ENCODE measurements around the gene PDE3A.

The PDE3A gene

DNA sequence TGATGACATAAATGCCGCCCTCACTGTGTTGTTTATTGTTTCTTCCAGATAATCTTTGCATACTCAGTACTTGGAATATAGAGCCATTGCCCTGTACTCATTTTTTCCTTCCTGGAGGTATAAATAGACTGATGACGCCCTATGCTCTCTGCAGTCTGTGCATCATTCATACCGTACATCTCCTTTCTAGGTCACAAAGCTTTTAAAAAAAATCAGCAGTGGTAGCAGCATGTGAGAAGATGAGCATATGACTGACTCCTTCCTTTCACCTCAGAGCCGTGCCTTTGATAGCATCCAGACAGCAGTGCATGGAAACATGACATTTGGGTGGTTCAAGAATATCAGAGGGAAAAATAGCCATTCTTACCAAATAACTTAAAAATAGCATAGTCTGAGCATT lies 77.3 kb downstream of the PDE3A start:
- Mint-ChIP-seq H3K9me3 (peaks cover 3% of the 10 kb centered on the region), H3K4me1 (no peaks in the 10 kb centered on the region), H3K4me3 (no peak overlapping the region), H3K27me3 (no peaks in the 10 kb centered on the region), H3K27ac (no peak overlapping the region), H3K36me3 (no peaks in the 10 kb centered on the region)
- DNase-seq (ENCODE audit: low spot score in 2 of 2) (no peak), ATAC-seq (ENCODE audit: low read depth) (no peak)

DNA sequence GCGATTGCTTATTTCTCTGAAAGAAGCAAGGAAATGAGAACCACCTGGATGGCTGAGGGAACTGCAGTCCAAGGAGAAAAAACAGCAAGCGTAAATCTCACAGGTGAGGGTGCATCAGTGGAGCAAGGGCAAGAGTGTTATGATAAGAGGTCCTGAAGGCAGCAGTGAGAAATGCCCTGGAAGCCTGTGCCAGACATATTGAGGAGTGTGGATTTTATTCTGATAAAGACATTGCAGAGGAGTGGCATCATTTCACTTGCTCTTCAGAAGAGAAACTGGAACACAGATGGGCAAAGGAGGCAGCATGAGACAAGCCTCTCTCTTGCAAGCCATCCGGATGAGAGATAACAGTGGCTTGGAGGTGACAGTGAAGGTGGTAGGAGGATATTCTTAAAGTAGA lies 78.5 kb downstream of the PDE3A start:
- Mint-ChIP-seq H3K36me3 (no peaks in the 10 kb centered on the region), H3K27me3 (no peaks in the 10 kb centered on the region), H3K9me3 (peaks cover 2% of the 10 kb centered on the region), H3K27ac (no peak overlapping the region), H3K4me1 (no peaks in the 10 kb centered on the region), H3K4me3 (no peak overlapping the region)
- DNase-seq (ENCODE audit: low spot score in 2 of 2) (no peak), ATAC-seq (ENCODE audit: low read depth) (no peak)

DNA sequence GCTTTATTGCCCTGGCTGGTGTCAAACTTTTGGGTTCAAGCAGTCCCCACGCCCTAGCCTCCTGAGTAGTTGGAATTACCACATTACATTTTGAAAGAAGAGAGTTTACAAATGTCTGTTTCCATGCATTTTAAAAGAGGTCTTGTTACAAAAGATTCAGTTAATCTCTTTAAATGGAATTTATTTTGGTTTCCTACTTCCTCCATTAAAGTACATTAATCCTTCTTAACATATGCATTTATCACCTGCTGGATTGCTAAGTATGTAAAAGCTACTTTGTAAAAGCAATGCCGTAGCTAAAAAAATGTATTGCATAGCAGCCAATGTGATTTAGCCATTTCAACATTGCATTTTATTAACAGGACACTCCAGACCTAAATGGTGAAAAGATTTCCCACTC lies 80.4 kb downstream of the PDE3A start:
- no peaks in the 10 kb centered on the region for H3K27me3 Mint-ChIP-seq
- ATAC-seq (ENCODE audit: low read depth) (no peak), DNase-seq (ENCODE audit: low spot score in 2 of 2) (no peak)
- H3K27ac Mint-ChIP-seq: no peak overlapping the region
- no peaks in the 10 kb centered on the region for H3K36me3 Mint-ChIP-seq
- H3K4me3 Mint-ChIP-seq: no peak overlapping the region
- no peaks in the 10 kb centered on the region for H3K4me1 Mint-ChIP-seq
- peaks cover 5% of the 10 kb centered on the region for H3K9me3 Mint-ChIP-seq

DNA sequence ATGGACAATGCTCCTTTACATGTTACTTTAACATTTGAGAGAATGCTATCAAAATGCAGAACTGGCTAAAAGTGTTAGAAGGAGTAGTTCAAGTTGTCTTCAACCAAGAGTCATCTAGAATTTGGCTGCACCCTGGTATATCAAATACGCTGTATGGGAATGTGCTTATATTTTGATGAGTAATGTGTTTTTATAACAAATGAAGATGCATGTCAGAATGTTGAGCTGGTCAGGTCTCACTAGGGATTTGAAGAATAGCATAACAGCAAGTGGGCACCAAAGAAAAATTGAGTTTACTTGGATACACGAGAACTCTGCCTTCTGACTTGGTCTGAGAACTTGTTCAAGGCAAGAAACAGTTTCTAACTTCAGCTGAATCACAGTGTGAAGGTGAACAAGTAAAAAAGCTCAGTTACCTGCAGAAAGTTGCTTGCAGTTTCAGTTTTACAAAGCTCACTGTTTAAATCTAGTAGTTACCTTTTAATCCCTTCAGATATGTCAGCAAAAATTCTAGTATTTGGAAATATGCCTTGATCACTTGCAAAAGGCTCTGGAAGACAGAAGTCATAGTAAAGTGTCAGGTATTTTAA lies 82.3 kb downstream of the PDE3A start:
- DNase-seq (ENCODE audit: low spot score in 2 of 2): no peak
- peaks cover 10% of the 10 kb centered on the region for H3K9me3 Mint-ChIP-seq
- no peak for ATAC-seq (ENCODE audit: low read depth)
- H3K27me3 Mint-ChIP-seq: no peaks in the 10 kb centered on the region
- no peaks in the 10 kb centered on the region for H3K36me3 Mint-ChIP-seq
- H3K27ac Mint-ChIP-seq: no peak overlapping the region
- H3K4me1 Mint-ChIP-seq: no peaks in the 10 kb centered on the region
- H3K4me3 Mint-ChIP-seq: no peak overlapping the region

DNA sequence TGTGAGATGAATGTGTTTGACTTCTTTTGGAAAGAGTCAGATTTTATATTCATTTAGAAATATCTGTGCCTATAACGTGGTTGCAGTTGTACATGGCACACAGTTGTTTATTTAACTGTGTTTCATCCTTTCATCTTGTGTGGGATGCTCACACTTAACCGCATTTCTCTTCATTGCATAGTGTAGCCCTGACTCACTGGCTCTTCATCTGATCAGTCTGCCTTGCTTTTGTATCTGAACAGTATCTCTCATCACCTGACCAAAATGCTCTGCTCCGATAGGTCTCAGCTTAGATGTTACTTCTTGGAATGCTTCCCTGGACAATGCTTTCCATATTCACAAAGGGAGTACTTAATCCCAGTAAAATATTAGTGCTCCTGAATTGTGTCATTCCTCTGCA lies 83.4 kb downstream of the PDE3A start:
- Mint-ChIP-seq H3K27me3 (no peaks in the 10 kb centered on the region), H3K27ac (no peak overlapping the region), H3K4me3 (no peak overlapping the region), H3K9me3 (peaks cover 10% of the 10 kb centered on the region), H3K4me1 (no peaks in the 10 kb centered on the region), H3K36me3 (no peaks in the 10 kb centered on the region)
- DNase-seq (ENCODE audit: low spot score in 2 of 2) (no peak), ATAC-seq (ENCODE audit: low read depth) (no peak)

DNA sequence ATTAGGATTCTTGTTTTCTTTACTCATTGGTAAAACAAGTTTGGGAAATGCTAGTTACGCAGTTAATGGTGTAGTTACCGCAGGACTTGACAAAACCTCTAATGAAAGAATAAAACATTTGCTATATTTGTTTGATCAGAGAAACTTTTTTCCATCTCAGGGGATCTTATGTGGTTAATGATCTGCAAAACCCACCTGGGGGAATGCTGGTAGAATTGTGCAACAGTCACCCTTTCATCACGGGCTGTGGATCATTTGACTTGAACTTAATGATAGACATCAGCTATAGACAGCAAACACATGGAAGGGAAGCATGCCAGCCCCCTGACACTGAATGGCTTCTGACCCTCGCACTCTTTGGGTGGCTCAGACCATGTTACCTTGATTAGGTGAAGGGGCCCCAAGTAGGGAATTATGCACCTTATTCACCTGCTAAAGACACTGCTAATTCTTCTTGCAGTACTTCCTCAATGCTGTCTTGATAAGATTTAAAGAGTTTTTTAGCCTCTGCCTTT lies 84.2 kb downstream of the PDE3A start:
- Mint-ChIP-seq H3K27ac (no peak overlapping the region), H3K36me3 (no peaks in the 10 kb centered on the region), H3K4me3 (no peak overlapping the region), H3K4me1 (no peaks in the 10 kb centered on the region), H3K9me3 (peaks cover 10% of the 10 kb centered on the region), H3K27me3 (no peaks in the 10 kb centered on the region)
- no peak for ATAC-seq (ENCODE audit: low read depth)
- DNase-seq (ENCODE audit: low spot score in 2 of 2): no peak

DNA sequence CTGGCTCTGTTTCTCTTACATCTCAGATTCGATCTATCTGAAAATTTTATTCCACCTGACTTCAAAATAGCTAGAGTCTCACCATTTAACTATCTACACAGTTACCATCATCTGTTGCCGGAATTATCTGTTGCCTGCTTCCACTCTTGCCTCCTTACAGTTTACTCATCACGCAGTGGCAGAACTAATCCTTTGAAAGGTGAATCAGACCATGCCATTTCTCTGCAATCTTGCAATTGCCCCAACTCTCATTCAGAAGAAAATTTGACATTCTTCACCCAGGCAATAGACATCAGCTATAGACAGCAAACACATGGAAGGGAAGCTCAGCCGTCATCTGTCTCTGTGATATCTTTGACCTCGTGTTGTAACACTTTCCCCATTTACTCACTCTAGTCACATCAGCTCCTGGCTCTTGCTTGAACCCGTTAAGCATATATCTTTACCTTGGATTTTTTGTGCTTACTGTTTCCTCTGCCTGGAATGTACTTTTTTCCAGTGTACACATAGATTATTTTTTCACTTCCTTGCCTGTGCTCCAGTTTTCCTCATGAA lies 85.5 kb downstream of the PDE3A start:
- Mint-ChIP-seq H3K4me1 (no peaks in the 10 kb centered on the region), H3K36me3 (no peaks in the 10 kb centered on the region), H3K27ac (no peak overlapping the region), H3K9me3 (peaks cover 8% of the 10 kb centered on the region), H3K4me3 (no peak overlapping the region), H3K27me3 (no peaks in the 10 kb centered on the region)
- DNase-seq (ENCODE audit: low spot score in 2 of 2) (no peak), ATAC-seq (ENCODE audit: low read depth) (no peak)

DNA sequence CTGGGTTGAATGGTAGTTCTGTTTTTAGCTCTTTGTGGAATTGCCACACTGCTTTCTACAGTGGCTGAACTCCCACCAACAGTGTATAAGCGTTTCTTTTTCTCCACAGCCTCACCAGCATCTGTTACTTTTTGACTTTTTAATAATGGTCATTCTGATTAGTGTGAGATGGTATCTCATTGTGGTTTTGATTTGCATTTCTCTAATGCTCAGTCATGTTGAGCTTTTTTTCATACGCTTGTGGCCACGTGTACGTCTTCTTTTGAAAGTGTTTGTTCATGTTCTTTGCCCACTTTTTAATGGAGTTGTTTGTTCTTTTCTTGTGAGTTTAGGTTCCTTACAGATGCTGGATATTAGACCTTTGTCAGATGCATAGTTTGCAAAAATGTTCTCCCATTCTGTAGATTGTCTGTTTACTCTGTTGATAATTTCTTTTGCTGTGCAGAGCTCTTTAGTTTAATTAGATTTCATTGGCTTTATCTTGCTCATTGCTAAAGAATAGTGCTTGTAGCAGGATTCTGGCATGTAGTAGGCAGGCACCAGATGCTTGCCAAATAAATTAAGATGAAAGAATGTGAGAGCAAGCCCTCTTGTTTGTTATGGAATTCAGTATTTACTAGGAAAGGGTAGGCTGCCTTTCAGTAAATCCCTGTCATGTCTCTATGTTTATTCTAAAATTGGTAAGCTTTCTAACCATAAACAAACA lies 86.8 kb downstream of the PDE3A start:
- no peaks in the 10 kb centered on the region for H3K36me3 Mint-ChIP-seq
- DNase-seq (ENCODE audit: low spot score in 2 of 2): no peak
- no peaks in the 10 kb centered on the region for H3K27me3 Mint-ChIP-seq
- peaks cover 8% of the 10 kb centered on the region for H3K9me3 Mint-ChIP-seq
- H3K4me3 Mint-ChIP-seq: no peak overlapping the region
- no peak overlapping the region for H3K27ac Mint-ChIP-seq
- ATAC-seq (ENCODE audit: low read depth): no peak
- H3K4me1 Mint-ChIP-seq: no peaks in the 10 kb centered on the region

DNA sequence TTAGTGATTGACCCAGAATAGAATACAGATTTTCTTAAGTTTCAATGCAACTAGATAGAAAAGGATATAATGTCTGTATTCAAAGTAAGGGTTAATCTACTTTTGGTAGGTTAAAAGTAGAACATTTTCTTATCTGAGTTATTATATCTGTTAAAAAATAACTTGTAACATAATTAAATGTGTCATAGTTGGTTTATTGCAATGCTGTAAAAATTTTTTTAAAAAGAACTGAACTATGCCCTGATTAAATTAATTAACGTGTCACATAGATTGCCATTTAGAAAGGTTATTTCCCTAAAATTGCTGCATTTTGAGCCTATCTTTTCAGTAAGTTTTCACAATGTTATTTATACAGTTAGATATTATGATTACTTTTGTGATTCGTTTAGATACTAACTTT lies 89.2 kb downstream of the PDE3A start:
- H3K27me3 Mint-ChIP-seq: no peaks in the 10 kb centered on the region
- H3K4me3 Mint-ChIP-seq: no peak overlapping the region
- ATAC-seq (ENCODE audit: low read depth) (no peak), DNase-seq (ENCODE audit: low spot score in 2 of 2) (no peak)
- H3K4me1 Mint-ChIP-seq: no peaks in the 10 kb centered on the region
- H3K36me3 Mint-ChIP-seq: no peaks in the 10 kb centered on the region
- no peak overlapping the region for H3K27ac Mint-ChIP-seq
- peaks cover 5% of the 10 kb centered on the region for H3K9me3 Mint-ChIP-seq

DNA sequence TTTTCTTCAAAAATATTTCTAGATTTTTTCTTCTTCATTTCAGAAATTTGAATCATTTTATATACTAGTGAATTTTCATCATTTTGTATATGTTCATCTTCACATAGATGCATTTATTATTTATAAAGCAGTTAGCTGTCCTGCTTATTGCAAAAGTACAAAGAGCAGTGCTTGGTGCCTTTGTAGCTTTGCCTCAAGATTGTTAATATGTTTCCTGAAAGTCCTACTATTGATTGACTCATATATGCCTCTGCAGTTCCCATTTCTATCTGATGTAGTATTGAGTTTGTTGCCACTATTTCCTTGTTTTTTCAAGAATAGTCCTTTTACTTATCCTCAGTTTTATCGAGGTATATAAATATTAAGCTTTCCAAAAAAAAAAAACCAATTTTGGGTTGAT lies 89.7 kb downstream of the PDE3A start:
- Mint-ChIP-seq H3K9me3 (peaks cover 5% of the 10 kb centered on the region), H3K36me3 (no peaks in the 10 kb centered on the region), H3K27ac (no peak overlapping the region), H3K4me3 (no peak overlapping the region), H3K4me1 (no peaks in the 10 kb centered on the region), H3K27me3 (no peaks in the 10 kb centered on the region)
- no peak for DNase-seq (ENCODE audit: low spot score in 2 of 2)
- no peak for ATAC-seq (ENCODE audit: low read depth)

DNA sequence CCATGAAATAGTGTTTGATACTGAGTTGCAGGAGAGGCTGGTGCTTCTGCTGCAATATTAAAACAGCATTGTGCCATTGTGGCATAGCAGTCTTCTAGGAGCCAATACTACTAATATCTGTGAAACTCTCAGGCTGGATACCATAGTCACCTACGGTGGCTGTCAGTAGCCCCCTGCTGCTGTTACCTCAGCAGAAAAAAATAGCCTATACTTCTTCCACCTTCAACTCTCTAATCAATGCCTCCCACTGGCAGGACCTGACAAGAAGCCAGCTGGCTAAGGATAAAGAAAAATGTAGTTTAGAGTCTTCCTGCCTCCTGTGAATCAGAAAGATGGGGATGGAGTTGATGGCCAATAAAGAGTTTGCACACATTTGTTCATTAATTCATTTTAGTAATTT lies 91.6 kb downstream of the PDE3A start:
- no peak overlapping the region for H3K27ac Mint-ChIP-seq
- no peak for ATAC-seq (ENCODE audit: low read depth)

DNA sequence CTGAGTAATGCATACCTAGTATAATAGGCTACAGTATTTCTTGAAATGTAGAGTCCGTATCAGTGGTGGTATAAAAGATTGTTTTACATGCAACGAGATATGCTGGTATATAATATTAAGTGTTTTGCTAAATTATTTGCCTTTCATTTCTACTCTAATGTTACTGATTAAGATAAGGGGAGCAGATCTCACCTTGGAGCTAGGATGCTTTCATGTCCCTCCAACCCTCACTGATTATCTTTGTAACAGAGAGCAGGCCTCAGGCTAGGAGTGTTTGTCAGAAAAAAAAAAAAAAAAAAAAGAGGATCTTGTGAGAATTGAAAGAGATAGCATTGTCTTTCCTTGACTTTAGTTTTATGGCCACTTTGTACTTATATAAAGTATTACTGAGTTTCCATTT lies 92.6 kb downstream of the PDE3A start:
- no peak for DNase-seq (ENCODE audit: low spot score in 2 of 2)
- no peaks in the 10 kb centered on the region for H3K36me3 Mint-ChIP-seq
- ATAC-seq (ENCODE audit: low read depth): no peak
- no peak overlapping the region for H3K4me3 Mint-ChIP-seq
- H3K4me1 Mint-ChIP-seq: no peaks in the 10 kb centered on the region
- no peaks in the 10 kb centered on the region for H3K27me3 Mint-ChIP-seq
- H3K9me3 Mint-ChIP-seq: no peaks in the 10 kb centered on the region
- H3K27ac Mint-ChIP-seq: no peak overlapping the region

More for the DNA sequence above, 91.6 kb downstream of the PDE3A start:
- DNase-seq (ENCODE audit: low spot score in 2 of 2): no peak
- H3K4me1 Mint-ChIP-seq: no peaks in the 10 kb centered on the region
- no peaks in the 10 kb centered on the region for H3K9me3 Mint-ChIP-seq
- H3K27me3 Mint-ChIP-seq: no peaks in the 10 kb centered on the region
- H3K36me3 Mint-ChIP-seq: no peaks in the 10 kb centered on the region
- no peak overlapping the region for H3K4me3 Mint-ChIP-seq

DNA sequence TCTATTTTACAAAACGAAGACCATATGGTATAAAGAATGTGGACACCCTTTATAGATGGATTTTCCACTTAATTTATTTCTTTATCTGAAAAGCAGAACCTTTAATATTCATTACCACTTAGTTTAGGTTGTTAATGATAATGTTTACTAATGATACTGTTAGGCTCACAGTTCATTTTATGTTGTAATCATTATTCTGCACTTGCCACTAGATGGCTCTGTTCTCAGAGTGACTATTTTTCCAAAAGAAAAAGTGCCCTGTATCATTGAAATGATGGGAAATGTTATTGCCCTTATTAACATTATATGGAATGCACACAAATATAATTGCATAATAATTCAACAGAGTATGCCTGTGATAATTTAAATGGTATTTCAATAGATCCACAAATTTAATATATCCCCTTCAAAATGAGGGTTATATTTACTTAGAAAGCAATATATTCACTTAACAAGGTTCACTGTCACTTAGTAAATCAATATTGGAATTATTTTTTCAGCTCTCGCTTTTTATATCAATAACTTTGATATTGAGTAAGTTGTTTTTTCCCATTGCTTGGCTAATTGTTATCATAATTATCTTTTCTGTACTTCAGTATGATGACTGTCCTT lies 95.7 kb downstream of the PDE3A start:
- no peaks in the 10 kb centered on the region for H3K9me3 Mint-ChIP-seq
- no peaks in the 10 kb centered on the region for H3K36me3 Mint-ChIP-seq
- H3K4me3 Mint-ChIP-seq: no peak overlapping the region
- ATAC-seq (ENCODE audit: low read depth): no peak
- no peak overlapping the region for H3K27ac Mint-ChIP-seq
- no peak for DNase-seq (ENCODE audit: low spot score in 2 of 2)
- no peaks in the 10 kb centered on the region for H3K27me3 Mint-ChIP-seq
- no peaks in the 10 kb centered on the region for H3K4me1 Mint-ChIP-seq

DNA sequence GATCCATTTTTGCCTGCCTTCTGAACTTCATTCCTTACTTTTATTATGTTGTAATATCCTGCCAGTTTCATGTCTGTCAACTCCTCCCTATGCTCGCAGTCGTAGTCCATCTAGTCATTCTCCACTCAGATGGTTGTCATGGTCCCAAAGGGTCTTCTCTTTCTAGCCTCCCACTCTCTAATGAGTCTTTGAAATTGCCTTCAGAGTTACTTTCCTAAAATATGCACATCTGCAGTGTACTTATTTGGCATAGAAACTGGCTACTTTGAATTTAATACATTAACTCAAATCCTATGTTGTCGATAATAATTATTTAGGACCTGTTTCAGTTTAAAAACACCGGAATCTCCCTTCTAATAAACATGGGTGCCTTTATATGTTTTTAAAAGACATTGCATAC lies 101.0 kb downstream of the PDE3A start:
- no peaks in the 10 kb centered on the region for H3K9me3 Mint-ChIP-seq
- no peak overlapping the region for H3K4me3 Mint-ChIP-seq
- no peak for ATAC-seq (ENCODE audit: low read depth)
- no peaks in the 10 kb centered on the region for H3K36me3 Mint-ChIP-seq
- H3K27ac Mint-ChIP-seq: no peak overlapping the region
- H3K4me1 Mint-ChIP-seq: no peaks in the 10 kb centered on the region
- H3K27me3 Mint-ChIP-seq: no peaks in the 10 kb centered on the region
- DNase-seq (ENCODE audit: low spot score in 2 of 2): no peak
